HEK293 (cell line): ENCODE measurements around the gene ATP4A.

ENCODE experiments used
- CTCF ChIA-PET: fragments of 350-600 bp; formaldehyde crosslinking; extraction: SDS; loops from one replicate; lab custom pipeline; 2021; ENCODE audit warnings: antibody characterized with exemption; lab: Yijun Ruan, JAX
- POLR2A ChIA-PET: fragments of 300-600 bp; formaldehyde crosslinking; extraction: SDS; loops from one replicate; lab custom pipeline; 2020; ENCODE audit warnings: antibody characterized with exemption, inconsistent platforms; lab: Yijun Ruan, JAX
- H3K27ac ChIP-seq: fragments of 200-500 bp; sonication (Bioruptor generic); 2 replicates; pipeline ENCODE4 v1.5.1; 2014; ENCODE audit warnings: low read depth, low read length, control low read depth, inconsistent platforms; ENCODE audit errors: extremely low read depth
- H3K36me3 ChIP-seq, 2 experiments: fragments of 200-500 bp in 1 of 2; sonication (Bioruptor generic) in 1 of 2; 1 replicate in 1 of 2; 2 replicates in 1 of 2; pipeline ENCODE4 v1.5.1; 2014 to 2017; ENCODE audit warnings: inconsistent platforms in 2 of 2, low read length in 2 of 2; ENCODE audit not compliant: control insufficient read depth in 2 of 2, insufficient read depth in 1 of 2
- H3K4me1 ChIP-seq: fragments of 200-500 bp; sonication (Bioruptor generic); 2 replicates; pipeline ENCODE4 v1.5.1; 2014; ENCODE audit warnings: mild to moderate bottlenecking, low read length, inconsistent platforms; ENCODE audit not compliant: control insufficient read depth, insufficient read depth
- H3K4me3 ChIP-seq: 2 replicates; pipeline ENCODE4 v1.5.1; 2011; ENCODE audit warnings: low read depth, mild to moderate bottlenecking, control low read depth, low read length, moderate library complexity
- H3K9me3 ChIP-seq: fragments of 200-500 bp; sonication (Bioruptor generic); 2 replicates; pipeline ENCODE4 v1.5.1; 2014; ENCODE audit warnings: low read depth, low read length, inconsistent platforms; ENCODE audit not compliant: control insufficient read depth, insufficient read depth
- CTCF ChIP-seq: fragments of 450-650 bp; formaldehyde crosslinking; IDR thresholded peaks from 2 replicates; pipeline ENCODE4 v1.5.1; 2016; ENCODE audit warnings: missing biosample characterization, missing genetic modification characterization
- HIC1 ChIP-seq: fragments of 450-650 bp; formaldehyde crosslinking; IDR thresholded peaks from 2 replicates; pipeline ENCODE4 v1.5.1; 2016; ENCODE audit warnings: missing biosample characterization, missing genetic modification characterization
- KLF9 ChIP-seq: fragments of 450-650 bp; formaldehyde crosslinking; IDR thresholded peaks from 2 replicates; pipeline ENCODE4 v1.5.1; 2016; ENCODE audit warnings: missing biosample characterization, missing genetic modification characterization, low read depth
- SCRT2 ChIP-seq: fragments of 450-650 bp; formaldehyde crosslinking; IDR thresholded peaks from 2 replicates; pipeline ENCODE4 v1.5.1; 2016; ENCODE audit warnings: missing biosample characterization, missing genetic modification characterization
- SP7 ChIP-seq: fragments of 450-650 bp; formaldehyde crosslinking; IDR thresholded peaks from 2 replicates; pipeline ENCODE4 v1.5.1; 2016; ENCODE audit warnings: missing biosample characterization, missing genetic modification characterization
- ZEB2 ChIP-seq: fragments of 450-650 bp; formaldehyde crosslinking; IDR thresholded peaks from 2 replicates; pipeline ENCODE4 v1.5.1; 2016; ENCODE audit warnings: missing biosample characterization, missing genetic modification characterization
- ZNF133 ChIP-seq: fragments of 450-650 bp; formaldehyde crosslinking; IDR thresholded peaks from 2 replicates; pipeline ENCODE4 v1.5.1; 2016; ENCODE audit warnings: missing biosample characterization, missing genetic modification characterization
- ZNF148 ChIP-seq: fragments of 450-650 bp; formaldehyde crosslinking; IDR thresholded peaks from 2 replicates; pipeline ENCODE4 v1.5.0; 2017; ENCODE audit warnings: missing biosample characterization, missing genetic modification characterization, borderline replicate concordance
- ZNF157 ChIP-seq: fragments of 450-650 bp; formaldehyde crosslinking; IDR thresholded peaks from 2 replicates; pipeline ENCODE4 v1.5.1; 2016; ENCODE audit warnings: missing biosample characterization, missing genetic modification characterization
- ZNF335 ChIP-seq: fragments of 450-650 bp; formaldehyde crosslinking; conservative IDR thresholded peaks from 2 replicates; pipeline ENCODE4 v1.5.1; 2016; ENCODE audit warnings: missing biosample characterization, missing genetic modification characterization
- ZNF366 ChIP-seq: fragments of 450-650 bp; formaldehyde crosslinking; conservative IDR thresholded peaks from 2 replicates; pipeline ENCODE4 v1.5.1; 2016; ENCODE audit warnings: missing biosample characterization, missing genetic modification characterization
- ZNF473 ChIP-seq: fragments of 450-650 bp; formaldehyde crosslinking; IDR thresholded peaks from 2 replicates; pipeline ENCODE4 v1.5.1; 2017; ENCODE audit warnings: missing biosample characterization, missing genetic modification characterization
- ZNF521 ChIP-seq: fragments of 450-650 bp; formaldehyde crosslinking; IDR thresholded peaks from 2 replicates; pipeline ENCODE4 v1.5.1; 2017; ENCODE audit warnings: missing biosample characterization, mild to moderate bottlenecking, missing genetic modification characterization
- ZNF548 ChIP-seq: fragments of 450-650 bp; formaldehyde crosslinking; IDR thresholded peaks from 2 replicates; pipeline ENCODE4 v1.5.1; 2016; ENCODE audit warnings: missing biosample characterization, missing genetic modification characterization
- ZNF555 ChIP-seq: fragments of 450-650 bp; formaldehyde crosslinking; conservative IDR thresholded peaks from 2 replicates; pipeline ENCODE4 v1.5.1; 2017; ENCODE audit warnings: missing biosample characterization, mild to moderate bottlenecking, missing genetic modification characterization, inconsistent platforms
- ZNF629 ChIP-seq: fragments of 450-650 bp; formaldehyde crosslinking; IDR thresholded peaks from 2 replicates; pipeline ENCODE4 v1.5.1; 2017; ENCODE audit warnings: missing biosample characterization, missing genetic modification characterization
- ZNF654 ChIP-seq: fragments of 450-650 bp; formaldehyde crosslinking; IDR thresholded peaks from 2 replicates; pipeline ENCODE4 v1.5.1; 2016; ENCODE audit warnings: low read depth, missing biosample characterization, missing genetic modification characterization
- ZNF664 ChIP-seq: fragments of 450-650 bp; formaldehyde crosslinking; IDR thresholded peaks from 2 replicates; pipeline ENCODE4 v1.5.1; 2016; ENCODE audit warnings: missing biosample characterization, missing genetic modification characterization
- ZSCAN18 ChIP-seq: fragments of 450-650 bp; formaldehyde crosslinking; IDR thresholded peaks from 2 replicates; pipeline ENCODE4 v1.5.1; 2016; ENCODE audit warnings: missing biosample characterization, missing genetic modification characterization
- ZSCAN23 ChIP-seq: fragments of 450-650 bp; formaldehyde crosslinking; IDR thresholded peaks from 2 replicates; pipeline ENCODE4 v1.5.1; 2016; ENCODE audit warnings: missing biosample characterization, missing genetic modification characterization

ATP4A gene

DNA sequence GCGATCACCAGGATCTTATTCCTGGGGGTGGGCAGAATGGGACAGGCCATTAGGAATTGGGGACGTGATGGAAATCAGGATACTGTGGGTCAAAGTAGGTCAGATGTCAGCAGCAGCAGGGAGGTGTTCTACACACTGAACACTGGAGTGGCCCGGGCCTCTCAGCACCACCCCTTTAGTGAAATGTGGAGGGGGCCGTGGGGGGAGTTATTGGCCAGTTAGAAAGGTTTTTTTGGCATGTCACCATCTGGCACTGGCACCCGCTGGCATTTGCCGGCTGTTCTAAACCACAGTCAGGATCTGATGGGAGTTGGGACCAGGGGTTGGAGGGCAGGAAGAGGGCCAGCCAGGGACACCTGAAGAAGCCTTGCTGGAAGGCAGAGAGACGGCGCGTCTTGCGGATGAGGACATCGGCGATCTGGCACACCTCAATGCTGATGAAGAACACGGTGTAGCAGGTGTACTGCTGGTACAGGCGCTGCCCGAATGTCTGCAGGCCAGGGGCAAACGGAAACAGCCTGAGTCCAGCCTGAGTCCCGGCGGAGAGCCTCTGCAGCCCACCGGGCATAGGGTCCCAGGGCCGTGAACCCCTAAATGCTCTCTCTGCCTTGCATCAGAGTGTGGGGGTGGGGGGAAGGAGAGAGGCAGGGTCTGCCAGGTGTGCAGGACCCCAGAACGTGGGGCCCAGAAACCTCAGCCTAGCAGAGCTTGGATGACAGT lies 12.2 kb downstream of the ATP4A start:
- CTCF ChIA-PET: interaction anchor here (0.6 to 1.6 kb wide), 6 partner anchors 41 to 1894 kb away, joined by 3 to 9 read pairs (median 4); no protein-coding TSS in a partner anchor
- H3K4me1 ChIP-seq: peaks cover 4% of the 10 kb centered on the region
- peaks cover 21 to 37% of the 10 kb centered on the region in 2 experiments; a peak in 2 of 3 replicates for H3K36me3 ChIP-seq
- no peaks in the 10 kb centered on the region for H3K9me3 ChIP-seq
- no peak overlapping the region for H3K27ac ChIP-seq
- POLR2A ChIA-PET: interaction anchor here (0.6 to 1.2 kb wide), 2 partner anchors 93 to 258 kb away, joined by 4 to 5 read pairs; no protein-coding TSS in a partner anchor
- TF ChIP-seq ZNF521 (tag by site-specific recombination) (no peak), ZNF654 (tag by site-specific recombination) (no peak), ZNF555 (tag by site-specific recombination) (no peak), ZNF473 (tag by site-specific recombination) (no peak)
- no peak overlapping the region for H3K4me3 ChIP-seq

GRCh38 chr19:35549879-35550523 lies 13.5 kb downstream of the ATP4A start:
- POLR2A ChIA-PET: interaction anchor here (1.9 to 2.5 kb wide), 2 partner anchors 8 to 63 kb away, joined by 7 to 10 read pairs; partner anchors contain the start of gene HAUS5
- CTCF ChIA-PET: interaction anchor here (0.5 to 3.9 kb wide), 38 partner anchors 8 to 382 kb away, joined by 3 to 53 read pairs (median 6); partner anchors contain the start of genes COX6B1 and HAUS5

GRCh38 chr19:35549174-35549788 lies 14.2 kb downstream of the ATP4A start:
- Histone ChIP-seq H3K27ac (no peak overlapping the region), H3K4me3 (no peak overlapping the region), H3K9me3 (no peaks in the 10 kb centered on the region), H3K4me1 (peaks cover 12% of the 10 kb centered on the region), H3K36me3 (peaks cover 21 to 37% of the 10 kb centered on the region in 2 experiments; a peak in 2 of 3 replicates)
- POLR2A ChIA-PET: interaction anchor here (1.9 to 2.5 kb wide), 3 partner anchors 8 to 99 kb away, joined by 7 to 10 read pairs (median 8); partner anchors contain the start of genes COX6B1 and HAUS5
- CTCF ChIA-PET: interaction anchor here (0.5 to 3.9 kb wide), 80 partner anchors 8 to 548 kb away, joined by 3 to 53 read pairs (median 5); partner anchors contain the start of genes COX6B1, ETV2, FFAR3 and HAUS5
- peak; percentile 85 for TF ChIP-seq ZEB2 (tag by site-specific recombination)
- TF ChIP-seq ZSCAN23 (tag by site-specific recombination): no peak
- TF ChIP-seq ZNF366 (tag by site-specific recombination): no peak
- no peak for TF ChIP-seq KLF9
- no peak for TF ChIP-seq ZNF629 (tag by site-specific recombination)
- 0 out of 2 replicates have a peak, but pooled peaks have one; percentile 25 for TF ChIP-seq SP7 (tag by site-specific recombination)
- TF ChIP-seq HIC1 (tag by site-specific recombination): no peak
- peak; percentile 49; the same call in 1 of the 2 replicates for TF ChIP-seq ZNF148
- peak; percentile 98 for TF ChIP-seq CTCF
- no peak for TF ChIP-seq ZSCAN18 (tag by site-specific recombination)
- no peak for TF ChIP-seq SCRT2 (tag by site-specific recombination)
- TF ChIP-seq ZNF548 (tag by site-specific recombination): no peak
- 0 out of 2 replicates have a peak, but pooled peaks have one; percentile 12 for TF ChIP-seq ZNF335 (tag by site-specific recombination)
- TF ChIP-seq ZNF157: no peak
- no peak for TF ChIP-seq ZNF133 (tag by site-specific recombination)

More at GRCh38 chr19:35549879-35550523, 13.5 kb downstream of the ATP4A start:
- Histone ChIP-seq H3K4me3 (no peak overlapping the region), H3K4me1 (peaks cover 7% of the 10 kb centered on the region), H3K36me3 (peaks cover 21 to 37% of the 10 kb centered on the region in 2 experiments; a peak in 2 of 3 replicates)
- TF ChIP-seq ZNF664 (tag by site-specific recombination) (peak; percentile 68; the same call in 1 of the 2 replicates), ZSCAN23 (tag by site-specific recombination) (no peak)
- TF ChIP-seq, all 188 proteins: peak for 1
- Histone ChIP-seq H3K9me3 (no peaks in the 10 kb centered on the region), H3K27ac (no peak overlapping the region)
